Smooth muscle cell (in vitro differentiated cells): ENCODE results near the gene FZD7. TPM values are rescaled to one million over a fixed set of nuclear protein-coding genes. Genes with fewer than 3 reads are reported as not detected.
A peak's percentile ranks its signal among the peaks of the same experiment; 100 is the strongest.

Experiments used
- DNase-seq: peaks from one replicate; lab custom pipeline; 2025; ENCODE audit not compliant: unreplicated experiment; lab: John Stamatoyannopoulos, UW
- H2AFZ ChIP-seq: fragments of 200-600 bp; sonication (generic); 2 replicates; pipeline ENCODE4 v1.6.0; 2016; ENCODE audit warnings: antibody characterized with exemption, low read depth, mild to moderate bottlenecking
- H3F3A ChIP-seq: fragments of 200-600 bp; sonication (generic); 2 replicates; pipeline ENCODE4 v1.6.0; 2017; ENCODE audit warnings: antibody characterized with exemption, low read depth
- H3K27ac ChIP-seq: fragments of 200-600 bp; sonication (generic); 2 replicates; pipeline ENCODE4 v1.5.1; 2016; ENCODE audit warnings: low read depth, mild to moderate bottlenecking
- H3K27me3 ChIP-seq: fragments of 200-600 bp; sonication (generic); 2 replicates; pipeline ENCODE4 v1.6.1; 2016; ENCODE audit warnings: low read depth, mild to moderate bottlenecking
- H3K36me3 ChIP-seq: fragments of 200-600 bp; sonication (generic); 2 replicates; pipeline ENCODE4 v1.5.1; 2016; ENCODE audit warnings: low read depth
- H3K4me1 ChIP-seq: fragments of 200-600 bp; sonication (generic); 2 replicates; pipeline ENCODE4 v1.5.1; 2016; ENCODE audit warnings: low read depth
- H3K4me2 ChIP-seq: fragments of 200-600 bp; sonication (generic); 2 replicates; pipeline ENCODE4 v1.6.0; 2016; ENCODE audit warnings: mild to moderate bottlenecking
- H3K4me3 ChIP-seq: fragments of 200-600 bp; sonication (generic); 2 replicates; pipeline ENCODE4 v1.5.1; 2016; ENCODE audit warnings: mild to moderate bottlenecking
- H3K79me2 ChIP-seq: fragments of 200-600 bp; sonication (generic); 2 replicates; pipeline ENCODE4 v1.6.0; 2016; ENCODE audit warnings: low read depth, mild to moderate bottlenecking
- H3K9ac ChIP-seq: fragments of 200-600 bp; sonication (generic); 2 replicates; pipeline ENCODE4 v1.6.0; 2016; ENCODE audit warnings: low read depth
- H3K9me3 ChIP-seq: fragments of 200-600 bp; sonication (generic); replicated peaks from 2 replicates; pipeline ENCODE4 v1.5.1; 2016; ENCODE audit warnings: low read depth
- H4K20me1 ChIP-seq: fragments of 200-600 bp; sonication (generic); 2 replicates; pipeline ENCODE4 v1.6.0; 2016; ENCODE audit warnings: low read depth
- WGBS: methylation state at CpG from one replicate; pipeline ENCODE4 v1.1.7; 2016; ENCODE audit warnings: low lambda C conversion rate; 5-methylcytosine and 5-hydroxymethylcytosine counted together
- polyA plus RNA-seq: library from polyadenylated mRNA; unstranded; fragments of >200 nt; fragmentation: Nextera tagmentation; extraction: Ambion mirVana; gene quantifications from 2 replicates; pipeline ENCODE4 v1.2.1, GENCODE V29; 2016
- total RNA-seq: library from RNA; depleted of rRNA; stranded (reverse); fragments of >200 nt; gene quantifications from 2 replicates; pipeline ENCODE4 v1.2.3, GENCODE V29; 2014
- TF ChIP-seq, protein P1 (sequence below): fragments of 200-600 bp; sonication (generic); IDR thresholded peaks from 2 replicates; pipeline ENCODE4 v1.5.1; 2017; ENCODE audit warnings: borderline replicate concordance, mild to moderate bottlenecking, antibody characterized with exemption; ENCODE audit not compliant: insufficient read depth, poor library complexity, severe bottlenecking

FZD7 gene
- total and polyA plus RNA-seq, 2 experiments from 2014 or later, result 14.8 to 17.0 TPM

DNA sequence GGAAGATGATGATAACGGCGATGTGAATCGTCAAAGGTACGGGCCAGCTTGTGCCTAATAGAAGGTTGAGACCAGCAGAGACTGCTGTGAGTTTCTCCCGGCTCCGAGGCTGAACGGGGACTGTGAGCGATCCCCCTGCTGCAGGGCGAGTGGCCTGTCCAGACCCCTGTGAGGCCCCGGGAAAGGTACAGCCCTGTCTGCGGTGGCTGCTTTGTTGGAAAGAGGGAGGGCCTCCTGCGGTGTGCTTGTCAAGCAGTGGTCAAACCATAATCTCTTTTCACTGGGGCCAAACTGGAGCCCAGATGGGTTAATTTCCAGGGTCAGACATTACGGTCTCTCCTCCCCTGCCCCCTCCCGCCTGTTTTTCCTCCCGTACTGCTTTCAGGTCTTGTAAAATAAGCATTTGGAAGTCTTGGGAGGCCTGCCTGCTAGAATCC lies 3.0 kb downstream of the FZD7 start:
- Histone ChIP-seq H3K9me3 (no peaks in the 10 kb centered on the region), H3K4me2 (peak overlapping the region; percentile 92), H4K20me1 (peaks cover 48% of the 10 kb centered on the region), H3K27ac (peak overlapping the region; percentile 17), H3K79me2 (peaks cover 34% of the 10 kb centered on the region), H3K9ac (no peak overlapping the region), H3K36me3 (no peaks in the 10 kb centered on the region), H3F3A (peaks cover 7% of the 10 kb centered on the region), H3K4me1 (peaks cover 51% of the 10 kb centered on the region), H3K27me3 (no peaks in the 10 kb centered on the region), H3K4me3 (peak overlapping the region; percentile 75), H2AFZ (peak overlapping the region; percentile 80)
- 3% methylated on average over 15 of the region's 15 CpGs for WGBS
- no peak for DNase-seq
- TF ChIP-seq, protein P1, sequence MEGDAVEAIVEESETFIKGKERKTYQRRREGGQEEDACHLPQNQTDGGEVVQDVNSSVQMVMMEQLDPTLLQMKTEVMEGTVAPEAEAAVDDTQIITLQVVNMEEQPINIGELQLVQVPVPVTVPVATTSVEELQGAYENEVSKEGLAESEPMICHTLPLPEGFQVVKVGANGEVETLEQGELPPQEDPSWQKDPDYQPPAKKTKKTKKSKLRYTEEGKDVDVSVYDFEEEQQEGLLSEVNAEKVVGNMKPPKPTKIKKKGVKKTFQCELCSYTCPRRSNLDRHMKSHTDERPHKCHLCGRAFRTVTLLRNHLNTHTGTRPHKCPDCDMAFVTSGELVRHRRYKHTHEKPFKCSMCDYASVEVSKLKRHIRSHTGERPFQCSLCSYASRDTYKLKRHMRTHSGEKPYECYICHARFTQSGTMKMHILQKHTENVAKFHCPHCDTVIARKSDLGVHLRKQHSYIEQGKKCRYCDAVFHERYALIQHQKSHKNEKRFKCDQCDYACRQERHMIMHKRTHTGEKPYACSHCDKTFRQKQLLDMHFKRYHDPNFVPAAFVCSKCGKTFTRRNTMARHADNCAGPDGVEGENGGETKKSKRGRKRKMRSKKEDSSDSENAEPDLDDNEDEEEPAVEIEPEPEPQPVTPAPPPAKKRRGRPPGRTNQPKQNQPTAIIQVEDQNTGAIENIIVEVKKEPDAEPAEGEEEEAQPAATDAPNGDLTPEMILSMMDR, result no peak

DNA sequence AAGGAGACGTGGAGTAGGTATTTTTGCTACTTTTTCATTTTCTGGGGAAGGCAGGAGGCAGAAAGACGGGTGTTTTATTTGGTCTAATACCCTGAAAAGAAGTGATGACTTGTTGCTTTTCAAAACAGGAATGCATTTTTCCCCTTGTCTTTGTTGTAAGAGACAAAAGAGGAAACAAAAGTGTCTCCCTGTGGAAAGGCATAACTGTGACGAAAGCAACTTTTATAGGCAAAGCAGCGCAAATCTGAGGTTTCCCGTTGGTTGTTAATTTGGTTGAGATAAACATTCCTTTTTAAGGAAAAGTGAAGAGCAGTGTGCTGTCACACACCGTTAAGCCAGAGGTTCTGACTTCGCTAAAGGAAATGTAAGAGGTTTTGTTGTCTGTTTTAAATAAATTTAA lies 3.4 kb downstream of the FZD7 start:
- H3K9me3 ChIP-seq, result no peaks in the 10 kb centered on the region
- H4K20me1 ChIP-seq, result peaks cover 48% of the 10 kb centered on the region
- peak overlapping the region; percentile 80 for H2AFZ ChIP-seq
- H3K4me3 ChIP-seq, result peak overlapping the region; percentile 75
- H3K36me3 ChIP-seq, result no peaks in the 10 kb centered on the region
- H3K27ac ChIP-seq, result peak overlapping the region; percentile 17
- WGBS, result 9% methylated on average over 7 of the region's 7 CpGs
- peak overlapping the region; percentile 33 for H3K9ac ChIP-seq
- peak overlapping the region; percentile 92 for H3K4me2 ChIP-seq
- peaks cover 34% of the 10 kb centered on the region for H3K79me2 ChIP-seq
- TF ChIP-seq, protein P1, result no peak
- peaks cover 47% of the 10 kb centered on the region for H3K4me1 ChIP-seq
- no peaks in the 10 kb centered on the region for H3K27me3 ChIP-seq
- no peak for DNase-seq
- peaks cover 6% of the 10 kb centered on the region for H3F3A ChIP-seq

DNA sequence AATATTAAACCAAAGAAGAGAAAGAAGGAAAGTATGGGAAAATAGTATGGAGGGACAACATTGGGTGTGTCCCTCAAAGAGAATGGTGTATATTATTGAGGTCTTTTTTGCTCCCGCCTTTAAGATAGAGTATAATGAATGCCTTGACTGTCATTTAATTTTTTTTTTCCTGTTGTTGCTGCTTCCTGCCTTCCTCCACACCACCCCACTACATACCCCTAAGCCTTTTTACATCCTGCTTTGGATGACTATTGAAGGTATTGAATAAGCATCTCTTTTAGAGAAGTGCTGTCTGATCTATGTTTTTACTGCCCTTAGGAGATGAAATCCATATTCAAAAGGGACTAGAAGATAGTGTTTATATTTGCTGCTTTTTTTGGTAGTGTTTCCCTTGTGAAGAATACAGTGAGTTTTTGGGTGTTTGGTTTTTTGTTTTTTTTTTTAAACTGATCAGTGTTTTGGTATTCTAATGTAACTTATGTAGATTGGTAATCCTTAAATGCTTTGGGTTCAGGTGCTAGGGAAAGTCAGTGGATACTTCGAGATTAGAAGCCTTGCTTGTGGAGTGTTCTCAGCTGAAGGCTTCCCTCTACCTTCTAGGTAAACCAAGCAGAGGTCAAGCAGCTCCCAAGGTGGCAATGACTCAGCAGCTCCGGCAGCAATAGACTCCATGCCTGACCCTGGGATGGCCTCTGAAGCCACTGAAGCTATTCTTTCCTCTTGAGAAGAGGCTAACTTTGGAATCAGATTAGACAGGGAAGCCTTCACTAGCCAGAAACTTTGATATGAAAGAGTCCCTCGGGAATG lies 5.0 kb downstream of the FZD7 start:
- DNase-seq, result no peak
- H3K27ac ChIP-seq, result peak overlapping the region; percentile 22
- no peaks in the 10 kb centered on the region for H3F3A ChIP-seq
- H2AFZ ChIP-seq, result no peak overlapping the region
- H3K4me3 ChIP-seq, result peak overlapping the region; percentile 75
- H3K4me2 ChIP-seq, result peak overlapping the region; percentile 92
- peaks cover 34% of the 10 kb centered on the region for H3K79me2 ChIP-seq
- TF ChIP-seq, protein P1, result no peak
- peaks cover 48% of the 10 kb centered on the region for H4K20me1 ChIP-seq
- no peaks in the 10 kb centered on the region for H3K27me3 ChIP-seq
- H3K36me3 ChIP-seq, result no peaks in the 10 kb centered on the region
- H3K4me1 ChIP-seq, result peaks cover 50% of the 10 kb centered on the region
- H3K9me3 ChIP-seq, result no peaks in the 10 kb centered on the region
- 24% methylated on average over 4 of the region's 4 CpGs for WGBS
- no peak overlapping the region for H3K9ac ChIP-seq
